ENCODE measurements around the gene PTN.

PTN gene

GRCh38 chr7:137306748-137307147 lies 36.8 kb downstream of the PTN start:
- DNase-seq (ENCODE audit: low spot score) = no peak
- in situ Hi-C loops (cut with MboI; ENCODE audit: low sequenced_read_pairs, unreplicated experiment) = no loop called here
- TF ChIP-seq CTCF (IDR thresholded peaks at IDR 0.05; ENCODE audit: borderline replicate concordance, control extremely low read depth, extremely low read depth, insufficient read depth, missing control alignments) = no peak

DNA sequence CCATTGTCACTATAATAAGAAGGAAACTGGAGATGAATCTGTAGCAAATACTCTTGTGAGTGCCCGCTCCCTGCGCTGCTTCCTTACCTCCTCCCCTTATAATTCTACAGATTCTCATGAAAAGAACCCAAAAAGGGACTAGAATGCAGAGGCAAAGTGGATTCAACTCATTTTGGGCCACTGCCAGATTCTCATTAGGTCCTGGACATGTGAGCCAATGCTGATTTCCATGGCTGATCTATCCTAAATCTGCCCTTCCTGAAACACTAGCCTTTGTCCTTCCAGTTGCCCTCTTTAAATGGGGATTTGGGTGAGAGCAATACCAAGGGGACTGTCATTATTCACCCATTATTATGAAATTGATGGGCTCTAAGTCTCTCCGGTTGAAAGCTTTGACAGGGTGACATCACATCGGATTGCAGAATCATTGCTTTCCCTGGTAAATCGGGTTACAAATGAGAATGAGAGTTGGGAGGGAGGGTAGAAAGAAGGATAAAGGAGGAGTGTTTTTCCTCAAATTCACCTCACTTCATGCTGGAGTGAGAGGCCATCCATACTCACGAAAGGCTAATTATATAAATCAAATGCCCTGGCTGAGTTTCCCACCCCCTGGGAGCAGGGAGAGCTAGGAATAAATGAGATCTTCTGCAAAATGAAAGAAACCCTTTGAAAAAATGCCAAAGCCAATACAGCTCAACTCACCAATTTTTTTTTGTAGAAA lies 37.5 kb downstream of the PTN start:
- no peak for TF ChIP-seq CTCF (IDR thresholded peaks at IDR 0.05; ENCODE audit: borderline replicate concordance, control extremely low read depth, extremely low read depth, insufficient read depth, missing control alignments)
- in situ Hi-C loops (cut with MboI; ENCODE audit: low sequenced_read_pairs, unreplicated experiment) = no loop called here
- DNase-seq (ENCODE audit: low spot score) = no peak

DNA sequence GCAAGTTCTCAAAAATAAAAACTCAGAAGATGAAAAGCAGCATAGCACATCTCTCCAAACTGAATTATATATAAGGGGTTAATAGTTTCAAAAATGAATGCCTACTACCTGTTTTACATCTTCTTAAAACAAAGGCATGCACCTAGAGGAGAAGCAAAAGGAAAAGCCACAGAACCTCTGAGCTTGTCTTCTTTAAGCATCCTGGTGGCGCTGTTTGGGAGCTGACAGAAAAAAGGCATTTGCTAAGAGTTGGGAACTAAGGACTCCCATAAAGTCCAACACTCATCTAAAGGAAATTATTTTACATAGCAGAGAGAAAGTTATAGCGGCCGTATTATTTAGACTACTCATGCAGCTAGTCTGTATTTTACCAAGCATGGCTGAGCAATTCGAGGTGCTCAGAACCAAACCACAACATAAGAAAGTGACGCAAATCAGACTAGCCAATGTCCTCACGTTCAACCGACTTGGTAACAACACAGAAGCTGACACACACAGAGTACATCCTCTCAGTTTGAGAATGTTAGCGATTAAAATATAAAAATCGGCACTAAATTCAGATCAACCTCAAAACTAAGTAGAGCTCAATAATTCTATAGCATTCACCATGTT lies 38.8 kb downstream of the PTN start:
- in situ Hi-C loops (cut with MboI; ENCODE audit: low sequenced_read_pairs, unreplicated experiment) = no loop called here
- TF ChIP-seq CTCF (IDR thresholded peaks at IDR 0.05; ENCODE audit: borderline replicate concordance, control extremely low read depth, extremely low read depth, insufficient read depth, missing control alignments) = no peak
- DNase-seq (ENCODE audit: low spot score) = no peak

DNA sequence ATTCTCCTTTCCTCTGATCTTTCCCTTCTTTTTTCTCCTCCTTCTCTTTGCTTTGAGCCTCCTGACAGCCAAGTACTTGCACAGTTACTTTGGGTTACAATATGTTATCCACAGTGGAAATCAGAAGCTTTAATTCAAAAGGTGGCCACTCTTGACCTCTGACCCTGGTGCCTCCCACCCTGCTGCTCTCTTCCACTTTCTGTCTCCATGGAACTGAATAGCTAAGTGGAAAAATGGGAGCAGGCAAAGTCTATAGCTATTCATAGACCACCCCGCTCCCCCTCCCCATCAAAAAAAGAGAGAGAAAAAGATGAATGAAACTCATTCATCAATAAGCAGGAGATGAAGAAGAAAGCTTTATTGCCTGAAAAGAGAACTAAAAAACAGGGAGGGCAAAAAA lies 39.4 kb downstream of the PTN start:
- TF ChIP-seq CTCF (IDR thresholded peaks at IDR 0.05; ENCODE audit: borderline replicate concordance, control extremely low read depth, extremely low read depth, insufficient read depth, missing control alignments) = no peak
- DNase-seq (ENCODE audit: low spot score) = no peak
- in situ Hi-C loops (cut with MboI; ENCODE audit: low sequenced_read_pairs, unreplicated experiment) = no loop called here

DNA sequence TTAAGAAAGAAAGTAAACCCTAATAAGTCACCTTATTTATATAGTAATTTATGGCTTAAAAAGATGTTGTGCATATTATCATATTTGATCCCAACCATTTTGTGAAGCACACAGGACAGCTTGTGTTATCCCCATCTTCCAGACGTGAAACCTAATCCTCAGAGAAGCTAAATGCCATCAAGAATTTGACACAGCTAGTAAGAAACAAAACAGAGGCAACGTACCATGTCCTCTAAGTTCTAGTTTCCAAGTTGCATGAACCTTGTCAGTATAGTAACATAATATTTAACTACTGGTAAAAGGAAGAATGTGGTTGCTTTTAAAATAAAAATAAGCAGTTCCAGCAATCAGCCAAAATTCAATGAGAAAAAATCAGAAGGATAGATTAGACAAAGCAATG lies 41.5 kb downstream of the PTN start:
- no peak for TF ChIP-seq CTCF (IDR thresholded peaks at IDR 0.05; ENCODE audit: borderline replicate concordance, control extremely low read depth, extremely low read depth, insufficient read depth, missing control alignments)

DNA sequence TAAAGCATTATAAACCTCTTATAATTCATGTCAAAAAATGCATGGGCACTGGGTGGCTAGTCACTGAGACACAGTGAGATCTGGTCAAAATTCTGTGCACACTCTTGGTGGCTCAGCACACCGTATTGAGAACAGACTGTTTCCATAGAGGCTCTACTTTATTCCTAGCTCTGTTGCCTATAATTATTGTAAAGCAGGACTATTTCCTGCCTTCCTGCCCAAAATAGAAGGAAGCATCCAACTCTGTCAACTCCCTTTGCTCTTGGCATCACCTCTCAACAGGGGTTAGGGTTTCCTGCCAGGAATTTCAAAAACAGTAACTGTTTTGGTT lies 45.1 kb downstream of the PTN start:
- in situ Hi-C loops (cut with MboI; ENCODE audit: low sequenced_read_pairs, unreplicated experiment) = no loop called here
- TF ChIP-seq CTCF (IDR thresholded peaks at IDR 0.05; ENCODE audit: borderline replicate concordance, control extremely low read depth, extremely low read depth, insufficient read depth, missing control alignments) = no peak
- no peak for DNase-seq (ENCODE audit: low spot score)

More for the DNA sequence above, 41.5 kb downstream of the PTN start:
- in situ Hi-C loops (cut with MboI; ENCODE audit: low sequenced_read_pairs, unreplicated experiment) = no loop called here
- no peak for DNase-seq (ENCODE audit: low spot score)

All from GM13976 (cell line).